Activated T-cell treated with anti-CD3 and anti-CD28 coated beads, Interleukin-2, amount 50 U/mL, for 24 hours (primary cell): Measurements from ENCODE around the gene FOXK2.

Source experiments
- DNase-seq: peaks from one replicate; pipeline ENCODE4 v3.0.0-alpha.2; 2020
- H3K27ac Mint-ChIP-seq: 2 replicates; pipeline ENCODE4 v1.8.0; 2020; ENCODE audit warnings: mild to moderate bottlenecking, mixed read lengths
- H3K27me3 Mint-ChIP-seq: 2 replicates; pipeline ENCODE4 v1.8.0; 2020; ENCODE audit warnings: mixed read lengths
- H3K36me3 Mint-ChIP-seq: 2 replicates; pipeline ENCODE4 v1.8.0; 2020; ENCODE audit warnings: low read depth, mixed read lengths
- H3K4me1 Mint-ChIP-seq: 2 replicates; pipeline ENCODE4 v1.8.0; 2020; ENCODE audit warnings: low read depth, mixed read lengths
- H3K4me3 Mint-ChIP-seq: 2 replicates; pipeline ENCODE4 v1.8.0; 2020; ENCODE audit warnings: mild to moderate bottlenecking, moderate library complexity, mixed read lengths
- H3K9me3 Mint-ChIP-seq: 2 replicates; pipeline ENCODE4 v1.8.0; 2020; ENCODE audit warnings: mixed read lengths

The FOXK2 gene

DNA sequence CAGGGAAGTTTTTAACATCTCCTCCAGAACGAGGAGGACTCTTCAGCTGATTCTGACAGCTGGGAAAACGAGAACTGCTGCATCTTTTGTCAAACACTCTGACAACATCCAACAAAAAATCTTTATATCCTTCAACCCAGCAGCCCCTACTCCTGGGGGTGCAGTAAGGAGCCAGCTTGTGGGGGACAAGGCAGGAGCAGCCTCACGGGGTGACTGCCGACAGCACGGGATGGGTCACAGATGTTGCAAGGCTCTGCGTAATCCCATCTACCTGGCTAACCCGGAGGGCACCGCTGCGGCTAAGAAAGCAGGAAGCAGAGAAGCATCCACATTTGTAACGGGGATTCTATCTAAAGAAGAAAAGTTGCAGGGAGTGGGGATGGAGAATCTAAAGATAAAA is 100.1 kb downstream of the FOXK2 start:
- DNase-seq = no peak
- no peak overlapping the region for H3K4me3 Mint-ChIP-seq
- H3K36me3 Mint-ChIP-seq = peaks cover 90% of the 10 kb centered on the region
- no peaks in the 10 kb centered on the region for H3K9me3 Mint-ChIP-seq
- H3K27me3 Mint-ChIP-seq = no peaks in the 10 kb centered on the region
- H3K27ac Mint-ChIP-seq = peak overlapping the region; percentile 38
- H3K4me1 Mint-ChIP-seq = no peaks in the 10 kb centered on the region

DNA sequence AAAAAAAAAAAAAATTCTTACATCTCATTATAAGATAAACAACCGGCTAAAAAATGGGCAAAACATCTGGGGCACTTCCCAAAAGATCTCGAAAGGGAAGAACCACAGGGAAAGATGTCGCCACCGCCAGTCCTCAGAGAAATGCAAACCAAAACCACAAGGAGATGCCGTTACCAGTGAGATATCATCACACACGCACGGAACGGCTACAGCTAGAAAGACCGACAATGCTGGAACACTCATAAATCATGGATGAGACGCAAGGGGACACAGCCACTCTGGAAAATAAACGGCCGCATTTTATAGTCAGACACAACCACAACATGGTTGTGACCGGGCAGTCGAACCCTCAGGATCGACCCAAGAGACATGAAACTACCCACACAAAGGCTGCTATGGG is 104.2 kb downstream of the FOXK2 start:
- Mint-ChIP-seq H3K4me3 (no peak overlapping the region), H3K9me3 (no peaks in the 10 kb centered on the region), H3K27me3 (no peaks in the 10 kb centered on the region), H3K27ac (no peak overlapping the region), H3K4me1 (no peaks in the 10 kb centered on the region), H3K36me3 (peaks cover 90% of the 10 kb centered on the region)
- no peak for DNase-seq

DNA sequence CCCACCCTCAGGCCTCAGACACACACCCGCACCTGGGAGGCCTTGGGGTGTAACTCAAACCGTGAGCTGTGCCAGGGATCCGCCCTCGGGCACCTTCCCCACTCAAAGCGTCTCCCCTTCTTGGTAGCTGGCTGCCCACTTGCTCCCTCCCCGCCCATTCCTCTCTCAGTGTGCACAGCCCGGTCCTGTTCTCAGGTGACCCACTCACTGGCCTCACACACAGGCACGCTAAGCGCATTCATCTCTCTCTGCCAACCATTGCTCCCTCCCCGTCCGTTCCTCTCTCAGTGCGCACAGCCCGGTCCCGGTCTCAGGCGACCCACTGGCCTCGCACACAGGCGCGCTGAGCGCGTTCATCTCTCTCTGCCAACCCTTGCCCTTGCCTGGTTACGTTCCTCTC is 107.9 kb downstream of the FOXK2 start:
- H3K4me1 Mint-ChIP-seq = peaks cover 1% of the 10 kb centered on the region
- H3K27me3 Mint-ChIP-seq = no peaks in the 10 kb centered on the region
- H3K9me3 Mint-ChIP-seq = no peaks in the 10 kb centered on the region
- no peak overlapping the region for H3K4me3 Mint-ChIP-seq
- no peak overlapping the region for H3K27ac Mint-ChIP-seq
- peaks cover 79% of the 10 kb centered on the region for H3K36me3 Mint-ChIP-seq
- no peak for DNase-seq

DNA sequence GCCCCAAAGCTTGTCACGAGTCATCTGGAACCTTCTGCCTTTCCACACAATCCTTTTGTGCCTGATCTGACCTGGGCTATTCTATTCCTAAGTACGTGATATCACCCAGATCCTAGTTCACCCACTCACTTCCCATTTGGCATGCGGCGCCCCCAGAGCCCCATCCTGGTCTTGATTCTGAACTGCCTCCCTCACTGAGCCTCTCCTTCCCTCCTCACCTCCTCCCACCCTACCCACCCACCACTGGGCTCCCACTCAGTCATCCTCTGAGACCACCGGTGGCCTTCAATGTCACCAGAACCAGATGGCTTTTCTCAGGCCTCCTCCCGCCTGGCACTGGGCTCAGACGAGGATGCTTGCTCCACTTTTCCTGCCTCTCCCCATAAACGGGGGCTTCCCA is 110.2 kb downstream of the FOXK2 start:
- no peak for DNase-seq
- Mint-ChIP-seq H3K4me1 (peaks cover 15% of the 10 kb centered on the region), H3K27ac (no peak overlapping the region), H3K27me3 (no peaks in the 10 kb centered on the region), H3K36me3 (peaks cover 81% of the 10 kb centered on the region), H3K9me3 (no peaks in the 10 kb centered on the region), H3K4me3 (no peak overlapping the region)

DNA sequence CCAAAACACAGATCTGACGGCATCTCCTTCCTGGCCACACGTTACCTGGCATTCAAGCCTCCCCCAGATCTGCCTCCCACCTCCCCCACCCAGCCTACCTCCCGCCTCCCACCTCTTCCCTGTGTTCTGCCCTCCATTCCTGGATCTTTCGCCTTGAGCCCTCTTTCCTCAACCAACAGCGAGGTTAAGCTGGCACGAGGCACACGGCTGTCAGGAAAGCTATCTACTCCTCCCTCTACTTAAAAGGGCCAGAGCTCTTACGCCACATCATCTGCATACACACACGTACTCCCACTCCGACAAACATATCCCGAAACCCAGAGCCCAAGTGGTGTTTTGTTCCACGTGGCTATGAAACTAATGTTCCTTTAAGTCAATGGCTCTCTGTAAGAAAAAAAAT is 110.7 kb downstream of the FOXK2 start:
- Mint-ChIP-seq H3K4me1 (peaks cover 16% of the 10 kb centered on the region), H3K4me3 (no peak overlapping the region), H3K9me3 (no peaks in the 10 kb centered on the region), H3K27me3 (no peaks in the 10 kb centered on the region), H3K36me3 (peaks cover 79% of the 10 kb centered on the region), H3K27ac (peak overlapping the region; percentile 35)
- no peak for DNase-seq

DNA sequence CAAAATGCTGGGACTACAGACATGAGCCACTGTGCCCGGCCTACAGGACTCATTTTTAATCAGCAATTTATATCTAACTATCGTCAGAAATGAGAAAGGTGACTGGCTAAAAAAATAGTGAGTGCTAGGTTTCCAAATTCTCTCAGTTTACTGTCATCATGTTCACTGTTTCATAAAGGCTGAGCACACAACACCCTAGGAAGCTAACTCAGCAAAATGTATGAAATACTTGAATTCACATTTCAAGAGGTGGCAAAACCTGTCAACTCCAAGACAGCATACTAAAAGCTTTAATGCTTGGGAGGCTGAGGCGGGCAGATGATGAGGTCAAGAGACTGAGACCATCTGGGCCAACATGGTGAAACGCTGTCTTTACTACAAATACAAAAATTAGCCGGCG is 112.0 kb downstream of the FOXK2 start:
- Mint-ChIP-seq H3K9me3 (no peaks in the 10 kb centered on the region), H3K4me3 (no peak overlapping the region), H3K4me1 (peaks cover 20% of the 10 kb centered on the region), H3K27ac (no peak overlapping the region), H3K36me3 (peaks cover 76% of the 10 kb centered on the region), H3K27me3 (no peaks in the 10 kb centered on the region)
- no peak for DNase-seq

DNA sequence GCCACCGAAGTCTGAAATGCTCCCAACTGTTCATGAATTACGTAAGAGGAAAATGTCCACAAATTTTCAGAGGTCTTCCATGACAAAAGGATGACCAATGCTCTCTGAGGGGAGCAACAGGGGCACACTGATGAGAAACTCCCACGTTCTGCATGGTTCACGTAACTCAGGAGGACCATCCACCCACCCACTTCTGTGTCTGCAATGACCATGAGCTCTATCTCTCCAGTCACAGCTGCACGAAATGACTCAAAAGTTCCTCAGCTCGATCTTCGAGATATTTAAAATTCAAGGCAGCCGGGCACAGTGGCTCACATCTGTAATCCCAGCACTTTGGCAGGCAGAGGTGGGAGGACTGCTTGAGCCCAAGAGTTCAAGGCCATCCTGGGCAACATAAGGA is 112.9 kb downstream of the FOXK2 start:
- Mint-ChIP-seq H3K27ac (no peak overlapping the region), H3K4me1 (peaks cover 29% of the 10 kb centered on the region)

DNA sequence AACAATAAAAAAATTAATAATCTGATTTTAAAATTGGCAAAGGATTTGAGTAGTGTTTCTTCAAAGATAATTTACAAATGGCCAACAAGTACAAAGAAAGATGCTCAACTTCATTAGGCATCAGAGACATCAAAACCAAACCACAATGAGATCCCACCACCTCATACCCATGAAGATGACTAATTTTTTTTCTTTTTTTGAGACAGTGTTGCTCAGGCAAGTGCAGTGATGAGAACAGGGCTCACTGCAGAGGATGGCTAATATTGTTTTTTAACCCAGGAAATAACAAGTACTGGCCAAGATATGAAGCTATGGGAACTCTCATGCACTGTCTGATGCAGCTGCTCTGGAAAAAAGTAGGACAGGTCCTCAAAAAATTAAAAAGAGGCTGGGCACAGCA is 113.8 kb downstream of the FOXK2 start:
- DNase-seq = no peak
- Mint-ChIP-seq H3K4me3 (no peak overlapping the region), H3K27ac (peak overlapping the region; percentile 71), H3K4me1 (peaks cover 34% of the 10 kb centered on the region), H3K9me3 (no peaks in the 10 kb centered on the region), H3K27me3 (no peaks in the 10 kb centered on the region), H3K36me3 (peaks cover 72% of the 10 kb centered on the region)

More for the DNA sequence above, 112.9 kb downstream of the FOXK2 start:
- DNase-seq = no peak
- H3K27me3 Mint-ChIP-seq = no peaks in the 10 kb centered on the region
- H3K9me3 Mint-ChIP-seq = no peaks in the 10 kb centered on the region
- H3K4me3 Mint-ChIP-seq = no peak overlapping the region
- H3K36me3 Mint-ChIP-seq = peaks cover 76% of the 10 kb centered on the region

DNA sequence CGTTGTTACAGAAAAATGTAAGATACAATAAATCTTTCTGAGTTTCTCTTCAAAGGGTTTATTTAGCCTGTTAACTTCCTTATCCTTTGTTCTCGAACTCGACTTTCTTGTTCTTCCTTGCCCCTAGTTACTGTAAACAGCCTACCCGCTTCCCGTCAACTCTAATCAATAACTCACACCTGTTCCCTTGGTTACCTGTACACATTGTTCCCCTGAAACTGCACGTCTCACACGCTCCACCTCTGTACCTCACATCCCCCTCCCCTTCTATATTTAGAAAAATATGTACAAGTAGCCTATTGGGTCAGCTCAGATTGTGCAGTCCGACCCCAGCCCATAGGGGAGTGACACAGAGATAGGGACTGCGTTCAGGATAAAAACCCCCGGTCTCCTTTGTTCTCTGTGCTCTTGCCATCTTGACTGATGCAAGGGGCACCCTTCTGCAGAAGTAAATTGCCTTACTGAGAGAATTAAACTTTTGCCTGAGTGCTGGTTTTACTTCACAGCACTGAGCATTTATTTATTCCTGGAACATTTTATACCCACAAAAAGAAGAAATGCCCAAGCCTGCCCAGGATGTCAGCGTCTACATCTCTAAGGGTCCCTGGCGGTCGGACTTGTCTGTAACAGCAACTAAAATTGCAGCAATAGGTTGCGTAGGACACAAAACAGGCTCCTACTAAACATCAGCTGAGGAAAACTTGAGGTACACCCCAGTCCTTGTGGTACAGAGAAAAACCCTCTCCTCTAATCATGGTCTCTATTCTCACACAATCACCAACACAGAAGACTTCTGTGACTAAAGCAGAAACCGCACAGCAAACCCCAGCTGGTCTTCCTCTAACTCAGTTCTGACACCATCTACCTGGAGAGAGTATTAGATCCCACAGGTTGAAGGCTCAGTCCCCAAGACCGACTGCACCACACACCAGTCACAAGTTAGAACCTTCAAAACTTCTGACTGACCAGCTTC is 117.4 kb downstream of the FOXK2 start:
- Mint-ChIP-seq H3K27me3 (no peaks in the 10 kb centered on the region), H3K9me3 (no peaks in the 10 kb centered on the region), H3K27ac (peak overlapping the region; percentile 55), H3K4me3 (no peak overlapping the region), H3K4me1 (peaks cover 46% of the 10 kb centered on the region), H3K36me3 (peaks cover 80% of the 10 kb centered on the region)
- no peak for DNase-seq

DNA sequence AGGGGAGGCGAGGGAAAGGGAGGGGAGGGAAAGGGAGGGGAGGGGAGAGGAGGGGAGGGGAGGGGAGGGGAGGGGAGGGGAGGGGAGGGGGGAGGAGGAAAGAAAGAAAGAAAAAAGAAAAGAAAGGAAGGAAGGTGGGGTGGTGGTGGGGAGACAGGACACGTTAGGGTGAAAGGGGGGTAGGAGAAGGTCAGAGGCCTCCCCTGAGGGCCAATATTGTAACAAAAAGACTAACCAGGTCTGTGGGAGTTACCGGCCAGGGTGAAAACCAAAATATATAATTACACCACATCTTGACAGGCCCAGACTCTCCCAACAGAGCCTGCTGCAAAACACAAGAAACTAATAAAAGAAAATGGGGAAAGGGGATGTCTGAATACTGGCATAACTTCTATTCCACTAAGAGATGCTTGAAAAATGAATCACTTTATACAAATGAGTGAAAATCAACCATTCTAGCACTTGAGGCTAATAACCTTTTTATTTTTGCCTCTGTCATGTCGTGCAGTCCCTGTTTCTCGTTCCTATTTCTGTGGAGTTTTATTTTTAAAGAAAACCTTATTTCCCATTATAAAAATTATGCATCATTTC is 118.7 kb downstream of the FOXK2 start:
- Mint-ChIP-seq H3K27ac (no peak overlapping the region), H3K9me3 (no peaks in the 10 kb centered on the region), H3K36me3 (peaks cover 80% of the 10 kb centered on the region), H3K4me3 (no peak overlapping the region), H3K4me1 (peaks cover 47% of the 10 kb centered on the region), H3K27me3 (no peaks in the 10 kb centered on the region)
- no peak for DNase-seq

DNA sequence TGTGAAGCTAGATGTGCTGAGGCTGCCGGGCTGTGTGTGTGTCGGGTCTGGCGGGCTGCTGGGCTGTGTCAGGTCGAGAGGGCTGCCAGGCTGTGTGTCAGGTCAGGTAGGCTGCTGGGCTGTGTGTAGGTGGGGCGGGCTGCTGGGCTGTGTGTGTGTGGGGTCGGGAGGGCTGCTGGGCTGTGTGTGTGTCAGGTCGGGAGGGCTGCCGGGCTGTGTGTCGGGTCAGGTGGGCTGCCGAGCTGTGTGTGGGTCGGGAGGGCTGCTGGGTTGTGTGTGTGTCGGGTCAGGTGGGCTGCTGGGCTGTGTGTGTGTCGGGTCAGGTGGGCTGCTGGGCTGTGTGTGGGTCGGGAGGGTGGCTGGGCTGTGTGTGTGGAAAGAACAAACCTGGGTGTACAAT is 120.1 kb downstream of the FOXK2 start:
- Mint-ChIP-seq H3K4me1 (peaks cover 48% of the 10 kb centered on the region), H3K9me3 (no peaks in the 10 kb centered on the region), H3K27me3 (no peaks in the 10 kb centered on the region), H3K27ac (no peak overlapping the region), H3K36me3 (peaks cover 83% of the 10 kb centered on the region), H3K4me3 (no peak overlapping the region)
- DNase-seq = no peak

DNA sequence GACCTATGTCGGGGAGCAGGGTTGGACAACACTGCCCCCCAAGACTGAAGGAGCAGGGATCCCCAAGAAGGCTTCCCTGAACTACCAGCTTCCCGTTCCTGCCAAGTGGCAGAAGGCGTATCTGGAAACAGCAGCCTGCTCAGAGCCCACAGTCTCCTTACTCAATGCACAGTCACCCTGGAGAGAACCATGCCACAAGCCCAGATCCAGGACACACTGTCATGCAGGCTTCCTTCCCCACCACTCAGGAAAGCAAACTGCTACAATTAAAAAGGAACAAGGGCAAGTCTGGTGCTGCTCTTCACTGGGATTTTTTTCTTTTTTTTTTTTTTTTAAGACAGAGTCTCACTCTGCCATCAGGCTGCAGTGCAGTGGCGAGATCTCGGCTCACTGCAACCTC is 120.5 kb downstream of the FOXK2 start:
- H3K36me3 Mint-ChIP-seq = peaks cover 84% of the 10 kb centered on the region
- H3K27me3 Mint-ChIP-seq = no peaks in the 10 kb centered on the region
- no peak overlapping the region for H3K27ac Mint-ChIP-seq
- H3K4me1 Mint-ChIP-seq = peaks cover 46% of the 10 kb centered on the region
- H3K9me3 Mint-ChIP-seq = no peaks in the 10 kb centered on the region
- no peak overlapping the region for H3K4me3 Mint-ChIP-seq
- DNase-seq = no peak

DNA sequence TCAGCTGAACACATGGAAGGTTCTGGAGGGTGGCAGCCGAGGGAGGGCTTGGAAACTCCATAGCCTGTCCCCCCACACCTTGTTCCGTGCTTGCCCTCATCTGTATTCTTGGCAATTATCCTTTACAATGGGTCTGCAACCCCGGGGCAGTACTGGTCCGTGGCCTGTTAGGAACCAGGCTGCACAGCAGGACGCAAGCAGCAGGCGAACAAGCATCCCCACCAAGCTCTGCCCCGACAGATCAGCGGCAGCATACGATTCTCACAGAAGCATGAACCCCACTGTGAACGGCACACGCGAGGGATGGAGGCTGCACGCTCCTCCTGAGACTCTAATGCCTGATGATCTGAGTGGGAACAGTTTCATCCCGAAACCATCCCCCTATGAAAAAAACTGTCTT is 122.5 kb downstream of the FOXK2 start:
- H3K4me3 Mint-ChIP-seq = no peak overlapping the region

DNA sequence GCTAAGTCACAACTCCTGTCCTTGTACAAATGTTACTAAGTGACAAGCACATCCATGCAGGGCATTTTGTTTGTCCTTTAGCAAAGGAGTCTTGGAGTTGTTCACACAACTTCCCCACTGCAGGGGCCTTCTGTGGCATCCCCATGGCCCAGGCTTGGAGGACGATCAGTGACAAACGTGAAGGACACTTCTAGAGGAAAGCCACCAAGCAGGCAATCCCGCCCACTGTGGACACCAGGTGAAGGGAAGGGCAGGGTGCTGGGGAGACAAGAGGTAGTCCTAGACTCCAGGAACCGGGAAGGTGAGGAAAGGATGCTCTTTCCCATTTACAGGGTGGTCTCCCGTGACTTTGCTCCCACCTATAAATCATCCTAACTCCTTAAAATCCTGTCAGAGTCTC is 124.6 kb downstream of the FOXK2 start:
- Mint-ChIP-seq H3K4me1 (peaks cover 43% of the 10 kb centered on the region), H3K27me3 (no peaks in the 10 kb centered on the region)

More for the DNA sequence above, 122.5 kb downstream of the FOXK2 start:
- Mint-ChIP-seq H3K27me3 (no peaks in the 10 kb centered on the region), H3K9me3 (no peaks in the 10 kb centered on the region), H3K4me1 (peaks cover 54% of the 10 kb centered on the region), H3K27ac (no peak overlapping the region), H3K36me3 (peaks cover 87% of the 10 kb centered on the region)
- DNase-seq = no peak

DNA sequence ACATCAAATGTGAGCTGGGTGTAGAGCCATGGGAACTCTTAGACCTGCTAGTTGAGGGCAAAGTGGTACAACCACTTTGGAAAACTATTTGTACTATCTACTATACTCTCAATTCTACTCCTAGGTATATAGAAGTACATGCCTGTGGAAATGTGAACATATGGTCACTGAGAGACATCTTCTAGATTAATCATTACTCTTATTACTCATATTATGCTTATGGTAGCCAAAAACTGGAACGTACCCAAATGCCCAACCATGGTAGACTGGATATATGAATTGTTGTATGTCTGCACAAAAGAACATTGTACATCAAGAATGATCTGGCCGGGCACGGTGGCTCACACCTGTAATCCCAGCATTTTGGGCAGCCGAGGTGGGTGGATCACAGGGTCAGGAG is 126.0 kb downstream of the FOXK2 start:
- Mint-ChIP-seq H3K27me3 (no peaks in the 10 kb centered on the region), H3K4me1 (peaks cover 35% of the 10 kb centered on the region), H3K9me3 (no peaks in the 10 kb centered on the region), H3K36me3 (peaks cover 61% of the 10 kb centered on the region), H3K27ac (no peak overlapping the region), H3K4me3 (peak overlapping the region; percentile 85)
- no peak for DNase-seq

More for the DNA sequence above, 124.6 kb downstream of the FOXK2 start:
- Mint-ChIP-seq H3K27ac (no peak overlapping the region), H3K9me3 (no peaks in the 10 kb centered on the region), H3K4me3 (no peak overlapping the region), H3K36me3 (peaks cover 74% of the 10 kb centered on the region)
- DNase-seq = no peak
